HepG2 (cell line): ENCODE data around the gene NSD1. TPM values are rescaled to one million over a fixed set of nuclear protein-coding genes. Genes with fewer than 3 reads are reported as not detected.

Source experiments
- ATAC-seq: fragments of 200-7000 bp; cut with Tn5 transposase; 3 replicates; pipeline ENCODE4 v1.9.1; 2020; ENCODE audit warnings: mild to moderate bottlenecking, moderate library complexity
- BruUV-seq: library from RNA; stranded (reverse); fragments of 400-500 nt; replicated peaks from 2 replicates; lab custom pipeline; 2021; lab: Mats Ljungman, UMichigan
- CTCF ChIA-PET: fragments of 300-600 bp; formaldehyde crosslinking; extraction: SDS; loops from one replicate; lab custom pipeline; 2021; ENCODE audit warnings: low total read pairs, inconsistent platforms, low intra/inter-chr PET ratio; lab: Yijun Ruan, JAX
- POLR2A ChIA-PET: fragments of 350-600 bp; sonication (Branson Sonifier 250); formaldehyde crosslinking; loops from one replicate; lab custom pipeline; 2020; ENCODE audit warnings: antibody characterized with exemption, inconsistent platforms; lab: Yijun Ruan, JAX
- DNase-seq: peaks from one replicate; pipeline ENCODE4 v3.0.0-alpha.2; 2015; ENCODE audit warnings: low spot score
- FAIRE-seq: peaks from 3 replicates; lab custom pipeline; 2011; peaks lifted over from hg19 to GRCh38; lab: Jason Lieb, UNC
- H2AFZ ChIP-seq: one replicate; pipeline ENCODE4 v1.6.1; 2011; ENCODE audit warnings: low read length, inconsistent platforms
- H3K27ac ChIP-seq: fragments of 300-600 bp; 3 replicates; pipeline ENCODE4 v1.8.0; 2011; ENCODE audit warnings: mixed run types, mild to moderate bottlenecking, mixed read lengths, low read length, inconsistent platforms; ENCODE audit not compliant: insufficient read depth; ENCODE audit errors: extremely low read length
- H3K27me3 ChIP-seq, 2 experiments: fragments of 200-600 bp in 1 of 2; 2 replicates in 1 of 2; 3 replicates in 1 of 2; pipeline versions ENCODE4 v1.6.0 to v1.8.0; 2011; ENCODE audit warnings: low read length in 2 of 2, mild to moderate bottlenecking in 2 of 2, moderate library complexity in 2 of 2, inconsistent platforms in 1 of 2; ENCODE audit not compliant: insufficient read depth in 2 of 2, control insufficient read depth in 1 of 2
- H3K36me3 ChIP-seq, 2 experiments: fragments of 200-600 bp in 1 of 2; replicated peaks in 1 of 2; 2 replicates in 1 of 2; 3 replicates in 1 of 2; pipeline versions ENCODE4 v1.5.1 to v1.8.0; 2011; ENCODE audit warnings: low read length in 2 of 2, inconsistent platforms in 1 of 2; ENCODE audit not compliant: insufficient read depth in 2 of 2, control insufficient read depth in 1 of 2
- H3K4me1 ChIP-seq: 2 replicates; pipeline ENCODE4 v1.5.1; 2012; ENCODE audit warnings: low read length, inconsistent platforms; ENCODE audit not compliant: insufficient read depth
- H3K4me2 ChIP-seq: 2 replicates; pipeline ENCODE4 v1.6.0; 2011; ENCODE audit warnings: low read depth, low read length, inconsistent platforms
- H3K4me3 ChIP-seq, 3 experiments: fragments of 200-600 bp in 1 of 3; sonication (generic), shearing (Covaris generic) in 1 of 3; replicated peaks in 1 of 3; 2 replicates each; pipeline ENCODE4 v1.5.1; 2011 to 2016; ENCODE audit warnings: low read length in 3 of 3, inconsistent platforms in 2 of 3, low read depth in 2 of 3, mild to moderate bottlenecking in 2 of 3, control low read depth in 1 of 3, mixed read lengths in 1 of 3; ENCODE audit not compliant: insufficient read depth in 1 of 3
- H3K79me2 ChIP-seq: one replicate; pipeline ENCODE4 v1.6.1; 2011; ENCODE audit warnings: low read length, inconsistent platforms; ENCODE audit not compliant: insufficient read depth
- H3K9ac ChIP-seq: 2 replicates; pipeline ENCODE4 v1.6.0; 2011; ENCODE audit warnings: mild to moderate bottlenecking, low read depth, low read length, inconsistent platforms; ENCODE audit not compliant: insufficient read depth
- H3K9me3 ChIP-seq: 2 replicates; pipeline ENCODE4 v1.5.1; 2012; ENCODE audit warnings: mild to moderate bottlenecking, low read length
- H4K20me1 ChIP-seq: 2 replicates; pipeline ENCODE4 v1.6.0; 2011; ENCODE audit warnings: inconsistent platforms, mild to moderate bottlenecking, low read length, moderate library complexity; ENCODE audit not compliant: insufficient read depth
- EP300 ChIP-seq, 3 experiments: sonication (generic) in 1 of 3; formaldehyde crosslinking in 1 of 3; IDR thresholded peaks; 2 replicates each; pipeline versions ENCODE4 v1.5.1 to v1.6.1; 2011 to 2020; ENCODE audit warnings: low read depth in 2 of 3, low read length in 2 of 3, borderline replicate concordance in 1 of 3, improper control_type of control experiment in 1 of 3, mild to moderate bottlenecking in 1 of 3, missing genetic modification reagents in 1 of 3, moderate library complexity in 1 of 3
- FOXK1 ChIP-seq: sonication (generic); formaldehyde crosslinking; IDR thresholded peaks from 2 replicates; pipeline ENCODE4 v1.4.0; 2020; ENCODE audit warnings: low read depth, missing genetic modification reagents, borderline replicate concordance
- HOXA3 ChIP-seq: sonication (generic); formaldehyde crosslinking; IDR thresholded peaks from 2 replicates; pipeline ENCODE4 v1.5.0; 2020; ENCODE audit warnings: missing genetic modification reagents
- MYNN ChIP-seq: sonication (generic); formaldehyde crosslinking; IDR thresholded peaks from 2 replicates; pipeline ENCODE4 v1.4.0; 2020; ENCODE audit warnings: mild to moderate bottlenecking, low read depth, missing genetic modification reagents
- PRDM4 ChIP-seq: sonication (generic); formaldehyde crosslinking; IDR thresholded peaks from 2 replicates; pipeline ENCODE4 v1.9.0; 2021; ENCODE audit warnings: missing genetic modification reagents, borderline replicate concordance
- RCOR2 ChIP-seq: IDR thresholded peaks from 2 replicates; pipeline ENCODE4 v1.6.1; 2016; ENCODE audit warnings: missing biosample characterization, missing genetic modification reagents
- SAFB2 ChIP-seq: sonication (generic); formaldehyde crosslinking; IDR thresholded peaks from 2 replicates; pipeline ENCODE4 v1.5.1; 2020; ENCODE audit warnings: missing genetic modification reagents, low read depth, mild to moderate bottlenecking, borderline replicate concordance
- ZBTB1 ChIP-seq: sonication (generic); formaldehyde crosslinking; IDR thresholded peaks from 2 replicates; pipeline ENCODE4 v1.4.0; 2020; ENCODE audit warnings: missing genetic modification reagents, borderline replicate concordance
- ZFP37 ChIP-seq: sonication (generic); formaldehyde crosslinking; IDR thresholded peaks from 2 replicates; pipeline ENCODE4 v1.4.0; 2020; ENCODE audit warnings: missing genetic modification reagents, borderline replicate concordance
- ZNF253 ChIP-seq: sonication (generic); formaldehyde crosslinking; IDR thresholded peaks from 2 replicates; pipeline ENCODE4 v1.8.0; 2022; ENCODE audit warnings: mild to moderate bottlenecking, missing genetic modification reagents, borderline replicate concordance
- ZNF513 ChIP-seq: sonication (generic); formaldehyde crosslinking; conservative IDR thresholded peaks from 2 replicates; pipeline ENCODE4 v1.5.0; 2020; ENCODE audit warnings: missing genetic modification reagents
- ZNF619 ChIP-seq: sonication (generic); formaldehyde crosslinking; IDR thresholded peaks from 2 replicates; pipeline ENCODE4 v1.4.0; 2020; ENCODE audit warnings: mild to moderate bottlenecking, missing genetic modification reagents
- ZNF704 ChIP-seq: sonication (generic); formaldehyde crosslinking; IDR thresholded peaks from 2 replicates; pipeline ENCODE4 v1.8.1; 2023; ENCODE audit warnings: mild to moderate bottlenecking, inconsistent platforms, moderate library complexity, missing genetic modification reagents, borderline replicate concordance
- ZNF792 ChIP-seq: IDR thresholded peaks from 2 replicates; pipeline ENCODE4 v1.6.1; 2016
- ZNF879 ChIP-seq: sonication (generic); formaldehyde crosslinking; IDR thresholded peaks from 2 replicates; pipeline ENCODE4 v1.8.1; 2023; ENCODE audit warnings: missing genetic modification reagents
- WGBS: methylation state at CpG from one replicate; pipeline ENCODE4 v1.1.6; 2017; ENCODE audit warnings: low lambda C conversion rate; 5-methylcytosine and 5-hydroxymethylcytosine counted together
- in situ Hi-C: cut with HindIII; loops from 2 replicates; pipeline ENCODE4 v1.10.0; 2017; ENCODE audit warnings: low pct_unique_long_range_greater_than_20kb; ENCODE audit not compliant: extremely low pct_ligation_motif_present
- intact Hi-C: fragments of 100-400 bp; cut with micrococcal nuclease; formaldehyde crosslinking; loops from one replicate; pipeline ENCODE4 v1.10.0; 2022; ENCODE audit not compliant: unreplicated experiment
- polyA plus RNA-seq, 8 experiments: library from polyadenylated mRNA; depleted of rRNA in 3 of 8; stranded (reverse) in 7 of 8; unstranded in 1 of 8; fragments of >200 nt; fragmentation: Illumina TruSeq in 4 of 8; extraction: Trizol in 4 of 8; gene quantifications; 2 replicates each; pipeline versions ENCODE4 v1.2.1 to v1.2.3, GENCODE V29; 2011 to 2016; ENCODE audit warnings: low read depth in 4 of 8, missing spikeins in 1 of 8, mixed read lengths in 1 of 8; ENCODE audit not compliant: insufficient read depth in 1 of 8
- total RNA-seq, 5 experiments: library from RNA; depleted of rRNA; stranded (reverse); fragments of >200 nt; fragmentation: Illumina TruSeq; extraction: Trizol; gene quantifications; 2 replicates each; pipeline ENCODE4 v1.2.3, GENCODE V29; 2016; ENCODE audit warnings: low read depth in 1 of 5

NSD1 gene
- total and polyA plus RNA-seq, 2 of the 13 experiments (the other 11 are each of a cell fraction or from before 2014, with no cell fraction given) = 0.01 to 0.09 TPM

GRCh38 chr5:177188775-177189174 is 55.2 kb downstream of the NSD1 start:
- in situ Hi-C loops (no loop called here), intact Hi-C loops (no loop called here)
- ATAC-seq (no peak), DNase-seq (no peak), FAIRE-seq (no peak)
- Histone ChIP-seq H3K79me2 (no peaks in the 10 kb centered on the region), H3K9ac (no peak overlapping the region), H3K4me3 (no peak overlapping the region), H2AFZ (no peak overlapping the region), H3K27me3 (no peaks in the 10 kb centered on the region), H4K20me1 (no peaks in the 10 kb centered on the region), H3K4me1 (no peaks in the 10 kb centered on the region), H3K27ac (no peak overlapping the region), H3K9me3 (no peaks in the 10 kb centered on the region), H3K36me3 (no peaks in the 10 kb centered on the region), H3K4me2 (no peak overlapping the region)
- ChIA-PET POLR2A (no interaction called here), CTCF (no interaction called here)
- 22% methylated on average over 3 of the region's 3 CpGs for WGBS
- TF ChIP-seq EP300 (IDR thresholded peaks at IDR 0.05; ENCODE audit: low read depth in 2 of 2, low read length in 2 of 2) (no peak), EP300 (CRISPR knock-in tag; IDR thresholded peaks at IDR 0.05; ENCODE audit: borderline replicate concordance) (no peak), ZNF879 (CRISPR knock-in tag) (no peak), MYNN (CRISPR knock-in tag) (no peak), PRDM4 (no peak), ZBTB1 (CRISPR knock-in tag) (no peak), ZNF619 (CRISPR knock-in tag) (no peak), ZNF704 (CRISPR knock-in tag) (no peak), HOXA3 (CRISPR knock-in tag) (no peak), ZNF513 (CRISPR knock-in tag) (no peak), FOXK1 (CRISPR knock-in tag) (no peak), ZNF792 (CRISPR knock-in tag) (no peak), ZNF253 (CRISPR knock-in tag) (no peak), ZFP37 (CRISPR knock-in tag) (no peak), SAFB2 (CRISPR knock-in tag) (no peak), RCOR2 (CRISPR knock-in tag) (no peak)
- no TSS peak for BruUV-seq
